HCT116 (cell line): ENCODE results near the gene SF3B1. TPM values are rescaled to one million over a fixed set of nuclear protein-coding genes. Genes with fewer than 3 reads are reported as not detected.

Experiments used
- ATAC-seq: fragments of 200-7000 bp; cut with Tn5 transposase; 2 replicates; pipeline ENCODE4 v1.9.1; 2020; ENCODE audit warnings: mild to moderate bottlenecking, moderate library complexity
- BruUV-seq: library from RNA; stranded (reverse); fragments of 400-500 nt; replicated peaks from 2 replicates; lab custom pipeline; 2021; lab: Mats Ljungman, UMichigan
- CTCF ChIA-PET: fragments of 300-600 bp; sonication (Branson Sonifier 250); formaldehyde crosslinking; loops from one replicate; lab custom pipeline; 2021; ENCODE audit warnings: antibody characterized with exemption; lab: Charles Lee
- POLR2A ChIA-PET: fragments of 300-600, 350-600 bp; sonication (Branson Sonifier 250); formaldehyde crosslinking; loops from one replicate; lab custom pipeline; 2021; ENCODE audit warnings: antibody characterized with exemption; lab: Charles Lee
- RAD21 ChIA-PET, 2 experiments: fragments of 300-600 bp; sonication (Branson Sonifier 250); formaldehyde crosslinking; loops; one replicate each; lab custom pipeline; 2023; ENCODE audit warnings: low total read pairs in 2 of 2; ENCODE audit not compliant: uncharacterized antibody in 2 of 2, unreplicated experiment in 2 of 2, low non-redundant PET in 1 of 2; lab: Charles Lee
- DNase-seq: peaks from one replicate; pipeline ENCODE4 v3.0.0-alpha.2; 2010; ENCODE audit warnings: low read depth, low spot score
- H2AFZ ChIP-seq: fragments of 200-600 bp; shearing (Covaris generic), sonication (generic); 2 replicates; pipeline ENCODE4 v1.6.1; 2017; ENCODE audit warnings: low read depth, mixed run types, mixed read lengths, antibody characterized with exemption, low read length; ENCODE audit not compliant: poor library complexity, severe bottlenecking
- H3K27ac ChIP-seq: 2 replicates; pipeline ENCODE4 v1.5.1; 2012; ENCODE audit warnings: low read depth, low read length
- H3K27me3 ChIP-seq: fragments of 200-600 bp; sonication (generic); 2 replicates; pipeline ENCODE4 v1.6.1; 2016; ENCODE audit warnings: mixed run types, low read length, mixed read lengths; ENCODE audit not compliant: insufficient read depth
- H3K36me3 ChIP-seq, 2 experiments: fragments of 200-500 bp in 1 of 2; fragments of 200-600 bp in 1 of 2; sonication (Bioruptor generic) in 1 of 2; sonication (generic) in 1 of 2; 2 replicates each; pipeline versions ENCODE4 v1.5.1 to v1.6.1; 2014 to 2016; ENCODE audit warnings: low read length in 2 of 2, inconsistent platforms in 1 of 2, mixed read lengths in 1 of 2, mixed run types in 1 of 2; ENCODE audit not compliant: insufficient read depth in 2 of 2, control insufficient read depth in 1 of 2
- H3K4me1 ChIP-seq, 2 experiments: fragments of 200-600 bp in 1 of 2; sonication (generic) in 1 of 2; 2 replicates each; pipeline versions ENCODE4 v1.5.1 to v1.6.1; 2012 to 2017; ENCODE audit warnings: low read length in 2 of 2, inconsistent platforms in 1 of 2, mild to moderate bottlenecking in 1 of 2, mixed read lengths in 1 of 2, mixed run types in 1 of 2, moderate library complexity in 1 of 2; ENCODE audit not compliant: insufficient read depth in 2 of 2, control insufficient read depth in 1 of 2
- H3K4me2 ChIP-seq: fragments of 200-600 bp; sonication (generic); 2 replicates; pipeline ENCODE4 v1.6.1; 2017; ENCODE audit warnings: mixed run types, low read length, mixed read lengths
- H3K4me3 ChIP-seq, 2 experiments: fragments of 200-600 bp in 1 of 2; sonication (generic) in 1 of 2; replicated peaks in 1 of 2; 2 replicates each; pipeline ENCODE4 v1.5.1; 2011 to 2016; ENCODE audit warnings: low read length in 2 of 2, control low read depth in 1 of 2, low read depth in 1 of 2, mild to moderate bottlenecking in 1 of 2, mixed read lengths in 1 of 2, mixed run types in 1 of 2
- H3K79me2 ChIP-seq: fragments of 200-600 bp; sonication (generic); 2 replicates; pipeline ENCODE4 v1.6.1; 2017; ENCODE audit warnings: mild to moderate bottlenecking, mixed run types, low read length, moderate library complexity, mixed read lengths; ENCODE audit not compliant: insufficient read depth
- H3K9ac ChIP-seq: fragments of 200-600 bp; sonication (generic); 2 replicates; pipeline ENCODE4 v1.6.1; 2016; ENCODE audit warnings: low read length, mixed read lengths
- H3K9me2 ChIP-seq: fragments of 200-600 bp; sonication (generic), shearing (Covaris generic); 2 replicates; pipeline ENCODE4 v1.6.1; 2017; ENCODE audit warnings: mixed run types, mild to moderate bottlenecking, moderate library complexity; ENCODE audit not compliant: insufficient read depth
- H3K9me3 ChIP-seq, 2 experiments: fragments of 200-500 bp in 1 of 2; fragments of 200-600 bp in 1 of 2; sonication (Bioruptor generic) in 1 of 2; sonication (generic) in 1 of 2; 2 replicates each; pipeline ENCODE4 v1.6.1; 2014 to 2017; ENCODE audit warnings: low read length in 2 of 2, mixed read lengths in 2 of 2, inconsistent platforms in 1 of 2, low read depth in 1 of 2, mild to moderate bottlenecking in 1 of 2, mixed run types in 1 of 2, moderate library complexity in 1 of 2; ENCODE audit not compliant: control insufficient read depth in 1 of 2, insufficient read depth in 1 of 2
- H4K20me1 ChIP-seq: fragments of 200-600 bp; sonication (generic), shearing (Covaris generic); 2 replicates; pipeline ENCODE4 v1.6.1; 2017; ENCODE audit warnings: mixed run types, mild to moderate bottlenecking, moderate library complexity; ENCODE audit not compliant: insufficient read depth
- ATF3 ChIP-seq: IDR thresholded peaks from 2 replicates; pipeline ENCODE4 v1.6.1; 2012
- CTCF ChIP-seq, 3 experiments: fragments of 200-600 bp in 1 of 3; sonication (generic) in 1 of 3; IDR thresholded peaks in 2 of 3; conservative IDR thresholded peaks in 1 of 3; 2 replicates each; pipeline ENCODE4 v1.5.1; 2012 to 2017; ENCODE audit warnings: low read depth in 2 of 3, low read length in 2 of 3, antibody characterized with exemption in 1 of 3, borderline replicate concordance in 1 of 3, control low read depth in 1 of 3, mild to moderate bottlenecking in 1 of 3, mixed read lengths in 1 of 3, mixed run types in 1 of 3, moderate library complexity in 1 of 3; ENCODE audit not compliant: insufficient read depth in 1 of 3
- EGR1 ChIP-seq: IDR thresholded peaks from 2 replicates; pipeline ENCODE4 v1.6.1; 2012; ENCODE audit warnings: low read depth
- EZH2 ChIP-seq: fragments of 200-600 bp; sonication (generic); IDR thresholded peaks from 2 replicates; pipeline ENCODE4 v1.6.1; 2017; ENCODE audit warnings: antibody characterized with exemption, mixed run types
- JUND ChIP-seq: IDR thresholded peaks from 2 replicates; pipeline ENCODE4 v1.6.1; 2012
- REST ChIP-seq: IDR thresholded peaks from 2 replicates; pipeline ENCODE4 v1.6.1; 2012; ENCODE audit warnings: low read depth
- SRF ChIP-seq: IDR thresholded peaks from 2 replicates; pipeline ENCODE4 v1.6.1; 2012; ENCODE audit warnings: low read depth
- YY1 ChIP-seq: IDR thresholded peaks from 2 replicates; pipeline ENCODE4 v1.6.1; 2011; ENCODE audit warnings: low read length, low read depth, moderate library complexity, mild to moderate bottlenecking; ENCODE audit not compliant: insufficient replicate concordance; ENCODE audit errors: extremely low read depth
- ZBTB33 ChIP-seq: IDR thresholded peaks from 2 replicates; pipeline ENCODE4 v1.6.1; 2011; ENCODE audit warnings: mild to moderate bottlenecking, low read length, moderate library complexity; ENCODE audit not compliant: insufficient replicate concordance; ENCODE audit errors: extremely low read depth
- ZFX ChIP-seq: fragments of 450-650 bp; IDR thresholded peaks from 2 replicates; pipeline ENCODE4 v1.6.1; 2017
- intact Hi-C: fragments of 100-400 bp; cut with micrococcal nuclease; formaldehyde crosslinking; loops from 2 replicates; pipeline ENCODE4 v1.10.0; 2022
- total RNA-seq: library from RNA; stranded (reverse); gene quantifications from one replicate; pipeline ENCODE4 v1.2.1, GENCODE V29; 2021; ENCODE audit not compliant: unreplicated experiment

Gene SF3B1
- total RNA-seq, 1 experiment from 2014 or later, result 282 TPM

GRCh38 chr2:197368412-197368811 lies 66.4 kb downstream of the SF3B1 start:
- Histone ChIP-seq H3K9me3 (no peaks in the 10 kb centered on the region), H2AFZ (no peak overlapping the region), H4K20me1 (no peaks in the 10 kb centered on the region), H3K27ac (no peak overlapping the region), H3K27me3 (no peaks in the 10 kb centered on the region), H3K9me2 (no peaks in the 10 kb centered on the region), H3K4me1 (no peaks in the 10 kb centered on the region), H3K9ac (no peak overlapping the region), H3K4me3 (no peak overlapping the region), H3K79me2 (no peaks in the 10 kb centered on the region), H3K36me3 (no peaks in the 10 kb centered on the region), H3K4me2 (no peak overlapping the region)
- ChIA-PET POLR2A (interaction anchor here (0.5 kb wide), 1 partner anchor 132 kb away, joined by 3 read pairs; the partner anchor contains the start of gene HSPE1), CTCF (no interaction called here), RAD21 (no interaction called here)
- DNase-seq (no peak), ATAC-seq (no peak)
- TF ChIP-seq SRF, result no peak
- TF ChIP-seq JUND, result no peak
- no peak for TF ChIP-seq ZBTB33
- TF ChIP-seq ATF3, result no peak
- no peak for TF ChIP-seq EZH2
- no peak for TF ChIP-seq ZFX
- no peak for TF ChIP-seq CTCF (IDR thresholded peaks at IDR 0.05 in 2 of 3, conservative IDR thresholded peaks at IDR 0.05 in 1 of 3; ENCODE audit: borderline replicate concordance in 1 of 3, insufficient read depth in 1 of 3, low read depth in 2 of 3, low read length in 2 of 3)
- TF ChIP-seq REST, result no peak
- TF ChIP-seq EGR1, result no peak
- TF ChIP-seq YY1, result no peak
- no TSS peak for BruUV-seq
- intact Hi-C loops, result no loop called here
